ENCODE data around the gene LAMA3. TPM values are rescaled to one million over a fixed set of nuclear protein-coding genes. Genes with fewer than 3 reads are reported as not detected.

LAMA3 gene
- 12.6 TPM in 2 replicates for total RNA-seq

GRCh38 chr18:23689031-23689615, at the start of gene LAMA3:
LAMA3 (plus strand) TSS chr18:23689453; CDS start chr18:23689684, 231 bp downstream.

DNA sequence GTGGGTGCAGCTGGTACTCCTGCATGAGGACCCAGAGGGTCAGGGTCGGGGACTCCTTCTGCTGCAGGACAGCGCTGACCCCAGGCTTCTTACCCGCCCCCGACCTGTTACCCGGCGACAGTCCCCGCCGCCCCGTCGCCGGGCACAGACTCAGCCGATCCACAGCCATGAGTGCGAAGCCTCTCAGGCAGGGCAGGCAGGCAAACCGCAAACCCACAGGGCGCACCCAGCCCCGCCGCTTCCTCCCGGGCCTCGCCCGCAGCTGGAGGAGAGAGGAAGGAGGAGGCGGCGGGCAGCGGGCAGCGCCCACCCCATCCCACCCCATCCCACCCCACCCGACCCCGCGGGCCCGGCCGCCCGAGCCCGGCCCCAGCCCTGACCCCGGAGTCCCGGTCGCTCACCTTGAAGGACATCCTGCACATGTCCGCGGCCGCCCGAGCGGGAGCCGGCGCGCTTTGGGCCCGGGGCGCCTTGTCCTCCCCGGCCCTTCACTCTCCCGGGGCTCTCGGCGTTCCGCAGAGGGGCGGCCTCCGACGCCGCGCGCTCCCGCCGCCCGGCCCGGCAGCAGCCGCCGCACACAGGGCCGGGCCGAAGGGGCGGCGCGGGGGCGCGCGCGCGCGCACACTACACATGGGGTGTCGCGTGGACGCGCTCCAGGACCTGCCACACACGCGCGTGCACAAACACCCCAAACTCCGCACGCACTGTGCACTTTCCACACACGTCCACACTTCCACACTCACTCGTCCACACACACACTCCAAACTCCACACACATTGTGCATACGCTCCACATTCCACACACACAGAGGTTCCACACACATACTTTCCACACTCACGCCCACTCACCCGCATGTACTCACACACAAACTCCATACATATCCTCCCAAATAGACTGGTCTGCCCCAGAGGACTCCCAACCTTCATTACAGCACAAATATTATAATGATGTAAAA, 26.7 kb upstream of the LAMA3 start, which contains the start of gene ANKRD29:
ANKRD29 (minus strand) TSS at position 603 of the 955 bp plus-strand sequence; CDS start at position 422, 181 bp downstream.

Other genes starting within 250 kb of the LAMA3 start
- 45.3 and 71.9 TPM in 2 replicates for gene RIOK3, start 236.2 kb upstream of the LAMA3 start, total RNA-seq
- 15.7 and 30.1 TPM in 2 replicates for gene RMC1, start 185.9 kb upstream of the LAMA3 start, total RNA-seq
- 30.1 and 60.4 TPM in 2 replicates for gene NPC1, start 102.9 kb upstream of the LAMA3 start, total RNA-seq
- gene ANKRD29, start 26.5 kb upstream of the LAMA3 start, total RNA-seq, result 3.8 and 4.9 TPM in 2 replicates

Measured in bladder microvascular endothelial cell (primary cell).